HUES48 (cell line): Measurements from ENCODE around the gene PROM1.

Source experiments
- H3K27ac ChIP-seq: one replicate; pipeline ENCODE4 v1.7.0; 2013; ENCODE audit warnings: low read depth, low read length, inconsistent platforms
- H3K27me3 ChIP-seq: 2 replicates; pipeline ENCODE4 v1.6.1; 2013; ENCODE audit warnings: mild to moderate bottlenecking, low read length; ENCODE audit not compliant: control insufficient read depth, insufficient read depth
- H3K36me3 ChIP-seq: 2 replicates; pipeline ENCODE4 v1.6.1; 2013; ENCODE audit warnings: low read length; ENCODE audit not compliant: control insufficient read depth, insufficient read depth
- H3K4me1 ChIP-seq: 2 replicates; pipeline ENCODE4 v1.6.1; 2013; ENCODE audit warnings: mild to moderate bottlenecking, low read length; ENCODE audit not compliant: control insufficient read depth, insufficient read depth
- H3K4me3 ChIP-seq: 2 replicates; pipeline ENCODE4 v1.5.1; 2013; ENCODE audit warnings: mild to moderate bottlenecking, low read depth, low read length
- H3K9ac ChIP-seq: 2 replicates; pipeline ENCODE4 v1.6.1; 2013; ENCODE audit warnings: mild to moderate bottlenecking, low read depth, low read length, moderate library complexity
- H3K9me3 ChIP-seq: 2 replicates; pipeline ENCODE4 v1.6.1; 2013; ENCODE audit warnings: low read length; ENCODE audit not compliant: control insufficient read depth, insufficient read depth

PROM1 gene

GRCh38 chr4:16120720-16121119, 36.9 kb upstream of the PROM1 start:
- Histone ChIP-seq H3K36me3 (no peaks in the 10 kb centered on the region), H3K4me3 (no peak overlapping the region), H3K9ac (no peak overlapping the region), H3K27ac (no peak overlapping the region), H3K9me3 (no peaks in the 10 kb centered on the region), H3K27me3 (no peaks in the 10 kb centered on the region), H3K4me1 (no peaks in the 10 kb centered on the region)

GRCh38 chr4:16119981-16120380, 36.2 kb upstream of the PROM1 start:
- Histone ChIP-seq H3K4me1 (no peaks in the 10 kb centered on the region), H3K4me3 (no peak overlapping the region), H3K27ac (no peak overlapping the region), H3K27me3 (no peaks in the 10 kb centered on the region), H3K36me3 (no peaks in the 10 kb centered on the region), H3K9me3 (no peaks in the 10 kb centered on the region), H3K9ac (no peak overlapping the region)

DNA sequence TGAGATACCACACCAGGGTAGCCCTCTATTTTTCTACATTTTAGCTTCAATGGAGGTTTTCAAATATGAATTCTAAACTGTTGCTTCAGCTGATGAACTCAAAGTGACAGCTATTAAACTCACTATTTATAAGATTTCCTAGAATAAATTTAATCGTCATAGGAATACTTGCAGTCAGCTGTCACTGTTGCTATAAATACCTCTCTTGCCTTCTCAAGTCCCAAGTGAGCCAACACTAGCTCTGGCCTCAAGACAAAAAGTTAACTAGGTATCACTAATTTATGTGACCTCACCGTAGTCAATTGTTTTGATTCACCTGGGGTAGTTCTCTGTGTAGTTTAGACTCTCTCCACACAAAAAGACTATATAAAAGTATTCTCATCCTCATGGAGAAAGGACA, 34.3 kb upstream of the PROM1 start:
- H3K4me1 ChIP-seq, result no peaks in the 10 kb centered on the region
- H3K4me3 ChIP-seq, result no peak overlapping the region
- H3K27ac ChIP-seq, result no peak overlapping the region
- no peaks in the 10 kb centered on the region for H3K27me3 ChIP-seq
- no peaks in the 10 kb centered on the region for H3K36me3 ChIP-seq
- no peak overlapping the region for H3K9ac ChIP-seq
- H3K9me3 ChIP-seq, result no peaks in the 10 kb centered on the region

DNA sequence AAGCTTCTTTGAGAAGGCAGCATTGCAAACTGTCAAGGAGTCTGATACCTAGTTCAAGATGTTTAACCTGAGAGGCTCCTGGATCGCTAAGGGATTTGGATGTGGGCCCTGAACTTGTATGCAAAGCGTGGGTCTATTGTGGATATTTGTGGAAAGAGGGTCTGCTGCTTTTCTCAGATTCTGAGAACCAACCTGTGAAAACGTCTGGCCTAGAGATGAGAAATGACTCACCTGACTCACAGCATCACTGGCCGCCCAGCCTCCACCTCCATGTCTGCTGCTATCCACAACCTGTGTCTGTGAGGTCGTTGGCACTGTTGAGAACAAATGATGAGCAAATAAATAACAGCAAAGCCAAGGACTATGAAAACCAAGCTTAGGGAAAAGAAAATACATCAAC, 33.3 kb upstream of the PROM1 start:
- Histone ChIP-seq H3K9me3 (no peaks in the 10 kb centered on the region), H3K4me1 (no peaks in the 10 kb centered on the region), H3K36me3 (no peaks in the 10 kb centered on the region), H3K4me3 (no peak overlapping the region), H3K9ac (no peak overlapping the region), H3K27me3 (no peaks in the 10 kb centered on the region), H3K27ac (no peak overlapping the region)

DNA sequence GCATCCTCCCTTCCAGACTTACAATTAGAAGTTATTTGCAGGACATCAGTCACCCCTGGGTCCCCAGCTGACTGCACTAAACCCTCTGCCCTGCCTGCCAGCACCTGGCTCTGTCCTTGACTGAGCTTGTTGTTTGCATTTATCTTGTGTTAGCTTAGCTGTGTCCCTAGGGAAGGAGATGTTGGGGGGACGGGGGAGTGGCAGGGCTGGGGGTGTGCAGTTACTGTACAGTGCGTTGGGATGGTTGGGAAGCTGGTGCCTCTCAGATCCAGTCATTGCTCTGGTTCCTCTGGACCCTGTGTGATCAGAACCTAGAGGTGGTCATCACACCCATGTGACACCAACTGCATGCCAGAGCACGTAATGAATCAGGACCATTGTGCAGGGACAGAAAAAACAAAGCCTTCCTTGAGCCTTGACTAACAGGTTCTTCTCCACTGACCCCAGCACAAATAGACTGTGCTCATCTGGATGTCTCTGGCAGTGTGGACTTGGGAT, 32.7 kb upstream of the PROM1 start:
- no peaks in the 10 kb centered on the region for H3K9me3 ChIP-seq
- H3K36me3 ChIP-seq, result no peaks in the 10 kb centered on the region
- no peaks in the 10 kb centered on the region for H3K4me1 ChIP-seq
- H3K9ac ChIP-seq, result no peak overlapping the region
- H3K27ac ChIP-seq, result no peak overlapping the region
- H3K27me3 ChIP-seq, result no peaks in the 10 kb centered on the region
- no peak overlapping the region for H3K4me3 ChIP-seq

DNA sequence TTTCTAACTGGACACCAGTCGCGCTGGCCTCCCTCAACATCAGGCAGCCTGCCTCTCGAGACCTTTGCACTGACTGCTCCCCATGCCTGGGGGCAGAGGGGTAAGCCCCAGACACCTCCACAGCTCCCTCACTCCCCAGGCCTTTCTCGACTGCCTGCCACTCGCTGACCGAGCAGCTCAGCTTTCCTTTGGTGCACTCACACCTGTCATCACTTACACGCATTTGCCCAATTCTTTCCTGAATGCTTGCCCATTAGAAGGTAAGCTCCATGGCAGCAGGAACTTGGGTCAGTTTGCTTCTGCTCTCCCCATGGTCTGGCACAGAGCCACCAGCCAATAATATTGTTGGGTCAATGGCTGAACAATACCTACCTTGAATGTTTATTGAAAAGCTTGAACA, 32.2 kb upstream of the PROM1 start:
- Histone ChIP-seq H3K36me3 (no peaks in the 10 kb centered on the region), H3K9me3 (no peaks in the 10 kb centered on the region), H3K27me3 (no peaks in the 10 kb centered on the region), H3K4me3 (no peak overlapping the region), H3K27ac (no peak overlapping the region), H3K9ac (no peak overlapping the region), H3K4me1 (no peaks in the 10 kb centered on the region)

DNA sequence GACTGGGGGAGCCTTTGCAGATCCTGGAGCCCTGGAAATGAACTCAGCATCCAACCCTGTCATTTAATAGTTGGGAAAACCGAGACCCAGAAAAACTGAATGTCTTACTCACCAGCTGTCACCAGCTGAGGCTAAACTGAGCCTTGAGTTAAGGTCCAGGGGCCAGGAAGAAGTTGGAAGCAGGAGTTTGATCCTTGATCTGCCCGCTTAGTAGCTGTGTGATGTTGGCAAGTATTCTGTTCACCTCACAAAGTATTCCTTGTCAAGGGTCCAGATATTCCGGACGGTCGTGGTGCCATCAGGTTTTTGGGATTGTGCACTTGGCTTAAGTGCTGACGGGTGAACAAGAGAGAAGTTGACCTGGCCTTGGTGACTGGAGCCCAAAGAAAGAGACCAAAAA, 30.7 kb upstream of the PROM1 start:
- Histone ChIP-seq H3K27me3 (no peaks in the 10 kb centered on the region), H3K9me3 (no peaks in the 10 kb centered on the region), H3K4me3 (no peak overlapping the region), H3K9ac (no peak overlapping the region), H3K27ac (no peak overlapping the region), H3K36me3 (no peaks in the 10 kb centered on the region), H3K4me1 (no peaks in the 10 kb centered on the region)

DNA sequence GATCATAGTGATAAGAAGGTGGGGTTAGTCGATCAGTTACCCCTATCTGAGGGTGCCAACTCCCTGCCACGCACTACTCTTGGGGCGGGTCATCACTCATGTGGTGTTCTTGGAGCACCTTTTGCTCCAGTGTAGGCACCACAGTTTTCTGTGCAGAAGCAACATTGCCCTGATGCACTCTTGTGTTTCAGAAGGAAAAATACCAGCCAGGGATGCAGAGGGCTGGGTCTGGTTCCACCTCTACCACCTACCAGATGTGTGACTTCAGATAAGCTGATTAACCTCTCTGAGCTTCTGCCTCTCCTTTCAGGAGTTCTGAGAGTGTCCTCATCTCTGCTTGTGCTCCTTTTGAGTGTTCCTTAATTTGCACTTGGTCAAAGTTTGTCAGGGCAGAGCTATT, 29.9 kb upstream of the PROM1 start:
- Histone ChIP-seq H3K9me3 (no peaks in the 10 kb centered on the region), H3K36me3 (no peaks in the 10 kb centered on the region), H3K27me3 (no peaks in the 10 kb centered on the region), H3K4me3 (no peak overlapping the region), H3K9ac (no peak overlapping the region), H3K4me1 (no peaks in the 10 kb centered on the region), H3K27ac (no peak overlapping the region)

DNA sequence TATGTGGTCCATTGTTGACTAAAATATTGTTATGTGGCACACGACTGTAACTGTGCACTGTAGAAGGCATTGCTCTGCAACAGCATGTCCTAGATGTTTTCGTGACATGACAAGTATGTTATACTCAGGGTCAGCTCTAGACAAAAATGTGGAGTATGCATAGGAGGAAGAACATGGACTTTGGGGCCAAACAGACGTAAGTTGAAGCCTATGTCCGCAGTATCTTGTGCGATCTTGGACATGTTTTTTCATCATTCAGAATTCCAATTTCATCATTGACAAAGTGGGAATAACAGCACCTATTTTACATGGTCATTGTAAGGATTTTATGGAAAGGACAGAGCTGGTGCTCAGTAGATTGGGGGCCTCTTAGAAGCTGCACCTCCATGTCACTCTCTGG, 27.7 kb upstream of the PROM1 start:
- H3K36me3 ChIP-seq, result no peaks in the 10 kb centered on the region
- no peak overlapping the region for H3K4me3 ChIP-seq
- no peaks in the 10 kb centered on the region for H3K9me3 ChIP-seq
- H3K4me1 ChIP-seq, result no peaks in the 10 kb centered on the region
- H3K9ac ChIP-seq, result no peak overlapping the region
- H3K27me3 ChIP-seq, result no peaks in the 10 kb centered on the region
- H3K27ac ChIP-seq, result no peak overlapping the region

DNA sequence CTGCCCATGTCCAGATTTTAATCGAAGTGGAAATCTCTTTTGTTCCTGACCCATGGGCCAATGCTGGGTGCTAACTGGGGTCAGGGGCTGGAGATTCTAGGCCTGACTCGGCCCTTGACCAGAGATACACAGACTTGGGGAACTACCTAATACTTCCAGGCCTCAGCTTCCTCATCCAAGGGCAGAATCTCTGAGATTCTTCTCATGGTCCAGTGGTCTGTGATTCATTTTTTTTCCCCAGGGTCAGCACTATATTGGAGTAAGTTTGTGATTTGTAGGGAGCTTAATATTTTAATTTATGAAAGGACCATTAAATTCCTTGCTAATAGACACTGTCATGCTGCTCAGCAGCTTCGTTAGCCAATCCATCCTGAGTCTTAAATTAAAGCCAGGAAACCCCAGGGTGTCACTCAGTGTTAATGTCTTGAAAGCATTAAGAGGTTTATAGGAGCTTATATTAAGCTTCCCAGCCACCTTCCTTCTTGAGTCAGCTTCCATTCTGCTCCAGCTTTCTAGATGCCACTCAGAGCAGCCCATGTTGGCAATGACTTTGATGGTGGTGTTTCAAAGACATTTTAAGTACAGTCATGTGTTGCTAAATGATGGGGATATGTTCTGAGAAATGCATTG, 27.0 kb upstream of the PROM1 start:
- H3K36me3 ChIP-seq, result no peaks in the 10 kb centered on the region
- no peak overlapping the region for H3K27ac ChIP-seq
- no peaks in the 10 kb centered on the region for H3K27me3 ChIP-seq
- no peaks in the 10 kb centered on the region for H3K4me1 ChIP-seq
- H3K9ac ChIP-seq, result no peak overlapping the region
- no peak overlapping the region for H3K4me3 ChIP-seq
- H3K9me3 ChIP-seq, result no peaks in the 10 kb centered on the region

DNA sequence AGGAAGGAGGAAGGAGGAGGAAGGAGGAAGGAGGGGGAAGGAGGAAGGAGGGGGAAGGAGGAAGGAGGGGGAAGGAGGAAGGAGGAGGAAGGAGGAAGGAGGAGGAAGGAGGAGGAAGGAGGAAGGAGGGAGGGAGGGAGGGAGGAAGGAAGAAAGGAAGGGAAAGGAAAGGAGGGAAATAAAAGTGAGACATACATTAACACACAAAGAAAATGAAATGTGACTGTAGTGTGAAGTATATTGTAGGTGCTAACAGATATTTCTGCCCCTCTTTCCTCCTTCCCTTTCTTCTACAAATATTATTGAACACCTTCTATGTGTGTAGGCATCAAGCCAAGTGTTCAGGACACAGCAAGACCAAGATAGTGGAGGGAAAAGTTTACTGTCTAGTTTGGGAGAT, 26.4 kb upstream of the PROM1 start:
- Histone ChIP-seq H3K9ac (no peak overlapping the region), H3K4me1 (no peaks in the 10 kb centered on the region), H3K27ac (no peak overlapping the region)

GRCh38 chr4:16109256-16109655, 25.4 kb upstream of the PROM1 start:
- H3K4me1 ChIP-seq, result no peaks in the 10 kb centered on the region
- H3K27ac ChIP-seq, result no peak overlapping the region
- no peak overlapping the region for H3K4me3 ChIP-seq
- no peaks in the 10 kb centered on the region for H3K36me3 ChIP-seq
- H3K9ac ChIP-seq, result no peak overlapping the region
- no peaks in the 10 kb centered on the region for H3K9me3 ChIP-seq
- H3K27me3 ChIP-seq, result no peaks in the 10 kb centered on the region

More for the DNA sequence above, 26.4 kb upstream of the PROM1 start:
- H3K27me3 ChIP-seq, result no peaks in the 10 kb centered on the region
- H3K36me3 ChIP-seq, result no peaks in the 10 kb centered on the region
- no peak overlapping the region for H3K4me3 ChIP-seq
- no peaks in the 10 kb centered on the region for H3K9me3 ChIP-seq
